Hepatocyte (in vitro differentiated cells): ENCODE measurements around the gene SPRED2. TPM values are rescaled to one million over a fixed set of nuclear protein-coding genes. Genes with fewer than 3 reads are reported as not detected.

Source experiments
- DNase-seq: peaks from one replicate; pipeline ENCODE4 v3.0.0-alpha.2; 2016; ENCODE audit warnings: low spot score
- H2AFZ ChIP-seq: fragments of 200-600 bp; sonication (generic); 2 replicates; pipeline ENCODE4 v1.6.0; 2016; ENCODE audit warnings: antibody characterized with exemption, mild to moderate bottlenecking
- H3K27ac ChIP-seq: fragments of 200-600 bp; sonication (generic); 2 replicates; pipeline ENCODE4 v1.5.1; 2016; ENCODE audit warnings: mild to moderate bottlenecking
- H3K27me3 ChIP-seq: fragments of 200-600 bp; sonication (generic); 2 replicates; pipeline ENCODE4 v1.6.1; 2016
- H3K36me3 ChIP-seq: fragments of 200-600 bp; sonication (generic); replicated peaks from 2 replicates; pipeline ENCODE4 v1.5.1; 2016; ENCODE audit warnings: low read depth; ENCODE audit not compliant: insufficient read depth
- H3K4me1 ChIP-seq: fragments of 200-600 bp; sonication (generic); 2 replicates; pipeline ENCODE4 v1.5.1; 2016; ENCODE audit warnings: mild to moderate bottlenecking, moderate library complexity; ENCODE audit not compliant: insufficient read depth
- H3K4me2 ChIP-seq: fragments of 200-600 bp; sonication (generic); 2 replicates; pipeline ENCODE4 v1.6.0; 2016
- H3K4me3 ChIP-seq: fragments of 200-600 bp; sonication (generic); 2 replicates; pipeline ENCODE4 v1.5.1; 2016; ENCODE audit warnings: mild to moderate bottlenecking
- H3K79me2 ChIP-seq: fragments of 200-600 bp; sonication (generic); 2 replicates; pipeline ENCODE4 v1.6.0; 2017; ENCODE audit warnings: mild to moderate bottlenecking
- H3K9me2 ChIP-seq: fragments of 200-600 bp; sonication (generic); replicated peaks from 2 replicates; pipeline ENCODE4 v1.6.0; 2017; ENCODE audit warnings: mild to moderate bottlenecking; ENCODE audit not compliant: insufficient read depth
- H3K9me3 ChIP-seq: fragments of 200-600 bp; sonication (generic); 2 replicates; pipeline ENCODE4 v1.5.1; 2016; ENCODE audit warnings: low read depth, mild to moderate bottlenecking
- H4K20me1 ChIP-seq: fragments of 200-600 bp; sonication (generic); 2 replicates; pipeline ENCODE4 v1.6.0; 2016; ENCODE audit warnings: mild to moderate bottlenecking; ENCODE audit not compliant: insufficient read depth, poor library complexity, severe bottlenecking
- EZH2 ChIP-seq: fragments of 200-600 bp; sonication (generic); IDR thresholded peaks from 2 replicates; pipeline ENCODE4 v1.6.1; 2016; ENCODE audit warnings: antibody characterized with exemption, mild to moderate bottlenecking, borderline replicate concordance
- EZH2phosphoT487 ChIP-seq: fragments of 200-600 bp; sonication (generic); IDR thresholded peaks from one replicate; pipeline ENCODE4 v1.6.1; 2018; ENCODE audit warnings: antibody characterized with exemption, mild to moderate bottlenecking, low read depth, moderate library complexity; ENCODE audit not compliant: unreplicated experiment, severe bottlenecking
- WGBS: methylation state at CpG from one replicate; pipeline ENCODE4 v1.1.6; 2016; ENCODE audit warnings: low lambda C conversion rate; ENCODE audit errors: missing lambda C conversion rate; 5-methylcytosine and 5-hydroxymethylcytosine counted together
- polyA plus RNA-seq: library from polyadenylated mRNA; unstranded; fragments of >200 nt; fragmentation: Nextera tagmentation; extraction: Ambion mirVana; gene quantifications from 2 replicates; pipeline ENCODE4 v1.2.1, GENCODE V29; 2016
- total RNA-seq: library from RNA; depleted of rRNA; stranded (reverse); fragments of >200 nt; gene quantifications from 2 replicates; pipeline ENCODE4 v1.2.3, GENCODE V29; 2014
- TF ChIP-seq, protein P1 (sequence below): fragments of 200-600 bp; sonication (generic); IDR thresholded peaks from 2 replicates; pipeline ENCODE4 v1.5.1; 2016; ENCODE audit warnings: antibody characterized with exemption, mild to moderate bottlenecking; ENCODE audit not compliant: poor library complexity

The SPRED2 gene
- total and polyA plus RNA-seq, 2 experiments from 2014 or later: 12.7 to 14.1 TPM

DNA sequence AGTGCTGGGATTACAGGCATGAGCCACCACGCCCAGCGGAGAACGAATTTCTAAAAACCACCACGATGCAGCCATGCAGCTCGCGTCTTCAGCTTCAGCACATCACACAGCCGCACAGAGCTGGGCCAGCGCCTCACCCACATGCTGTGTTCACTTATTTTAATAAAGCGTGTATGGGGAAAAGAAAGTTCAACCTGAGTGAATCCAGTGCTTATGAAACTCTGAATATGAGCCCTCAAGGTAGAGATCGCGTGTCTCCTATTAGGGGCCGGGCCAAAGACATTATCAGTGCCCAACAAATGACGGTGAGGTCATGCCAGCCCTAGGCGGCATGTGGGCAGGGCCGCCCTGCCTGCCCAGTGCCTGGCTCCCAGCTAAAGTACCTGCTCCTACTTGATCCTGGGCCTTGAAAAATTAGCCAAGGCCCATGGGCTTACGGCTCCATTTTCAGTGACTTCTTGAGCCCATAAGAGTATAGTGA, 44.3 kb downstream of the SPRED2 start:
- no peak overlapping the region for H3K4me2 ChIP-seq
- H3K9me3 ChIP-seq: no peaks in the 10 kb centered on the region
- TF ChIP-seq EZH2phosphoT487: no peak
- TF ChIP-seq EZH2: no peak
- TF ChIP-seq, protein P1, sequence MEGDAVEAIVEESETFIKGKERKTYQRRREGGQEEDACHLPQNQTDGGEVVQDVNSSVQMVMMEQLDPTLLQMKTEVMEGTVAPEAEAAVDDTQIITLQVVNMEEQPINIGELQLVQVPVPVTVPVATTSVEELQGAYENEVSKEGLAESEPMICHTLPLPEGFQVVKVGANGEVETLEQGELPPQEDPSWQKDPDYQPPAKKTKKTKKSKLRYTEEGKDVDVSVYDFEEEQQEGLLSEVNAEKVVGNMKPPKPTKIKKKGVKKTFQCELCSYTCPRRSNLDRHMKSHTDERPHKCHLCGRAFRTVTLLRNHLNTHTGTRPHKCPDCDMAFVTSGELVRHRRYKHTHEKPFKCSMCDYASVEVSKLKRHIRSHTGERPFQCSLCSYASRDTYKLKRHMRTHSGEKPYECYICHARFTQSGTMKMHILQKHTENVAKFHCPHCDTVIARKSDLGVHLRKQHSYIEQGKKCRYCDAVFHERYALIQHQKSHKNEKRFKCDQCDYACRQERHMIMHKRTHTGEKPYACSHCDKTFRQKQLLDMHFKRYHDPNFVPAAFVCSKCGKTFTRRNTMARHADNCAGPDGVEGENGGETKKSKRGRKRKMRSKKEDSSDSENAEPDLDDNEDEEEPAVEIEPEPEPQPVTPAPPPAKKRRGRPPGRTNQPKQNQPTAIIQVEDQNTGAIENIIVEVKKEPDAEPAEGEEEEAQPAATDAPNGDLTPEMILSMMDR: no peak
- no peaks in the 10 kb centered on the region for H4K20me1 ChIP-seq
- 96% methylated on average over 16 of the region's 16 CpGs for WGBS
- H3K4me3 ChIP-seq: no peak overlapping the region
- no peaks in the 10 kb centered on the region for H3K36me3 ChIP-seq
- H3K9me2 ChIP-seq: no peaks in the 10 kb centered on the region
- DNase-seq: no peak
- no peak overlapping the region for H3K27ac ChIP-seq
- no peaks in the 10 kb centered on the region for H3K27me3 ChIP-seq
- H2AFZ ChIP-seq: no peak overlapping the region
- H3K79me2 ChIP-seq: peaks cover 86% of the 10 kb centered on the region
- peaks cover 13% of the 10 kb centered on the region for H3K4me1 ChIP-seq

DNA sequence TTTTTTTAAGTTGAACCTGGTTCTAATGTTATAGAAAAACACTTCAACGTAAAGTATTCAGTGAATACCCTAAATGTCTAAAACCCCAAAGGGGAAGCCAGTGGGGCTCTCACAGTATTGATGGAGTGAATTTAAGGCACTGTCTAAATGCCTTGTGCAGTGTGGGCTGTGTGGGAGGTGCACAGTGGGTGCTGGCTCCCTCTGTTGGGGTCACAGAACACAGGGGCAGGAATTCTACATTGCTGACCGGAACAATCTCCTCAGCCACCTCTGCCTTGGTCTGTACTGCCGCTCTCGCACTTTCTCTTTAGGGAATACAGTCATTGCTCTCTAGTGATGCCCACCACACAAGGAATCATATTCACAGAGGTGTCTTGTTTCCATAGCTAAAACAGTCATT, 45.4 kb downstream of the SPRED2 start:
- peaks cover 18% of the 10 kb centered on the region for H3K4me1 ChIP-seq
- no peak for DNase-seq
- H4K20me1 ChIP-seq: no peaks in the 10 kb centered on the region
- no peaks in the 10 kb centered on the region for H3K9me2 ChIP-seq
- no peak overlapping the region for H3K27ac ChIP-seq
- no peaks in the 10 kb centered on the region for H3K27me3 ChIP-seq
- no peaks in the 10 kb centered on the region for H3K36me3 ChIP-seq
- H3K4me2 ChIP-seq: no peak overlapping the region
- no peak overlapping the region for H3K4me3 ChIP-seq
- no peaks in the 10 kb centered on the region for H3K9me3 ChIP-seq
- 98% methylated on average over 4 of the region's 4 CpGs for WGBS
- no peak overlapping the region for H2AFZ ChIP-seq
- peaks cover 80% of the 10 kb centered on the region for H3K79me2 ChIP-seq
- TF ChIP-seq, protein P1: no peak
- no peak for TF ChIP-seq EZH2
- no peak for TF ChIP-seq EZH2phosphoT487

DNA sequence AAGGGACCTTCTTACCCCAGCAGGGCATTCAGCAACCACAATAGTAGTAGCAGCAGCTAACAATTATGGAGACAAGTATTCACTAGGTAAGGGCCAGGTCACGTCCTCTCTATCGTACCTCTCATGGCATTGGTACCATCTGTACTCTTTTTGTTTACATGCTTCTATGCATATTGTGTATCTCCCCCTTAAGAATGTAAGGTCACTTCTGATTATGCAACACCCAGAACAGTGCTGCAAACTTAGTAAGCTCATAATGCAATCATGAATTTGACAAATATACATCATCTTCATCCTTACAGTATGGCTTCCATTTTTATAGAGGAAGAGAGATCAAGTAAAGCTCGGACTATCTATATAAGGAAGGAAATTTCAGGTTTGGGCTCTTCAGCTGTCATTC, 46.1 kb downstream of the SPRED2 start:
- H3K27me3 ChIP-seq: no peaks in the 10 kb centered on the region
- no peak overlapping the region for H3K4me3 ChIP-seq
- H3K27ac ChIP-seq: no peak overlapping the region
- no peak overlapping the region for H3K4me2 ChIP-seq
- H2AFZ ChIP-seq: no peak overlapping the region
- peaks cover 18% of the 10 kb centered on the region for H3K4me1 ChIP-seq
- H3K79me2 ChIP-seq: peaks cover 80% of the 10 kb centered on the region
- H3K9me2 ChIP-seq: no peaks in the 10 kb centered on the region
- WGBS: 87% methylated on average over 3 of the region's 3 CpGs
- no peak for TF ChIP-seq EZH2phosphoT487
- TF ChIP-seq, protein P1: no peak
- TF ChIP-seq EZH2: no peak
- no peaks in the 10 kb centered on the region for H3K9me3 ChIP-seq
- no peaks in the 10 kb centered on the region for H3K36me3 ChIP-seq
- no peaks in the 10 kb centered on the region for H4K20me1 ChIP-seq
- DNase-seq: no peak
